CD4-positive, alpha-beta T cell treated with Interleukin-2 at 100 ng/mL for 4 hours (primary cell): Measurements from ENCODE around the gene SETD6.

ENCODE experiments used
- DNase-seq: peaks from one replicate; pipeline ENCODE4 v3.0.0-alpha.2; 2020; ENCODE audit warnings: low spot score

The SETD6 gene

GRCh38 chr16:58494981-58495520 lies 20.3 kb upstream of the SETD6 start:
- peak; percentile 40 for DNase-seq

DNA sequence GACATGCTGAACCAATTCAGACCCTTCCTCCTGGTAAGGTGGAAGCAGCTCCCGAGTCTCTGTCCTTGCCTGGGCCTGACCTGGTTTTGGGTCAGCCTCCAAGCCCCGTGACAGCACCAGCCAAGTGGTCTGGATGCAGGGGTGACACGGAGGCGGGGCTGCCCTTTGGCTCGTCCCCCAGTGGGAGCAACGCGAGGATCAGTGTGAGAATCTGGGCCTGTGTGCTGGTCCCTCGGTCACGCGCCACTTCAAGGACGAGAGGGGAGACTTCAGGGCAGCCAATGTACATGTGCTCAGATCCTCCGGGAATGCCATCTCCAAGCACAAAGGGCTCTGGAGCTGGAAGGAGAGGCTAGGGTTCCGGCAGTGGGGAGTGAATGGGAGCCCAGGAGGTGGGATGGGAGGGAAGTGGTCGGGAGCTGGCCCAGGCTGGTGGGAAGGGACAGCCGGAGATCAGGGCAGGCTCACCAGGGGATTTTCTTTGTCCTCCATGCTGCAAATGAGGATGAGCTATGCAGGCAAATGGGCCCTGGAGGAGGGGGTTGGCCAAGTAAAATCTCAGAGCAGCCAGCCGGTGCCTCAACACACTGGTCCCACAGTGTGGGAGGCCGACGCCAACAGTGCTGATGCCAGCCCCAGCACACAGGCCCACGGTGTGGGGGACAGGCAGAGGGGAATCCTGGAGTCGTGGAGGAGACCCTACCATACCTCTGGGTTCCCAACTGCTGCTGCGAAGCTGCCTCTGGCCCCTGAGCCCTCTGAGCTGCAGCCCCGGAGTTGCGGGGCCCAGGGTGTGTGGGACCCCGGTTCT lies 19.6 kb upstream of the SETD6 start:
- DNase-seq: no peak

DNA sequence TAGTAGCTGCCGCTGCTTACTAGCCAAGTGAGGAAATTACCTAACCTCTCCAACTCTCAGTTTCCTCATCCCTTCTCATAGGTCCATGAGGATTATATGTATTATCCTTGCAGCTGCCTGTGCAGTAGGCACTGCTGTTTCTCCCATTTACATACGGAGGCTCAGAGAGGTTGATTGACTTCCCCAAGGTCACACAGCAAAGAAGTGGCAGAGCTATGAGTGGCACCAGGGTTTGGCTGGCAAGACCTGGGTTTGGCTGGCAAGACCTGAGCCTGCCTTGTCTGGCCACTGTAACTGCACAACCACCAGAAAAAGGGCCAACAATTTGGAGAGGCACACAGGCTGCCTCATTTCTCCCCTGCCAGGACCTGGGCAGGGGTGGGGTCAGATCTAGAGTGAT lies 17.8 kb upstream of the SETD6 start:
- DNase-seq: no peak

- no peak for DNase-seq
Observed at GRCh38 chr16:58497935-58498334, 17.4 kb upstream of the SETD6 start.

DNA sequence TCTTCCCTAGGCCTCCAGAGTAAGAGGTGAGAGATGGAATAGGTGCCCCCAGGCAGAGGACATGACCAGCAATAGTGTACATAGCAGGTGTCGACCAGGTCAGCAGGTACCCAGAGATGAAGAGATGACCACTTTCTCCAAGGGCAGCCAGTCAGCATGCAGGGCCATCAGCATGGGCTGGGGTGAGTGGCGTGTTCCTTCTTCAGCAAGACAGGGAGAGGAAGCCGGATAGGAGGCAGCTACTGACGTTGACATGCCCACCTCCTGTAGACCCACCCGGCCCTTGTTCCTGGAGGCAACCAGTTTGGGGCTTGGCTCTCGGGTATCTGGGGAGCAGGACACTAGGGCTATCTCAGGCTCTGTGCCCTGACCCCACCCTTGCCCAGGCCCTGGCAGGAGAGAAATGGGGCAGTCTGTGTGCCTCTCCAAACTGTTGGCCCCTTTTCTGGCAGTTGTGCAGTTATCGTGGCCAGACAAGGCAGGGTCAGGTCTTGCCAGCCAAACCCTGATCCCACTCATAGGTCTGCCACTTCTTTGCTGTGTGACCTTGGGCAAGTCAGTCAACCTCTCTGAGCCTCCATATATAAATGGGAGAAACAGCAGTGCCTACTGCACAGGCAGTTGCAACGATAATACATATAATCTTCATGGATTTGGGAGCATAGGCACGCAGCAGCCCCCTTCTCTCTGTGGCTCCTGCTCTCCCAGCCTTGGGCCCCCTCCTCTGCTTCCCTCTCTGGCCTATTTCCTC lies 16.8 kb upstream of the SETD6 start:
- DNase-seq: no peak

- no peak for DNase-seq
Observed at GRCh38 chr16:58499092-58499511, 16.2 kb upstream of the SETD6 start.

DNA sequence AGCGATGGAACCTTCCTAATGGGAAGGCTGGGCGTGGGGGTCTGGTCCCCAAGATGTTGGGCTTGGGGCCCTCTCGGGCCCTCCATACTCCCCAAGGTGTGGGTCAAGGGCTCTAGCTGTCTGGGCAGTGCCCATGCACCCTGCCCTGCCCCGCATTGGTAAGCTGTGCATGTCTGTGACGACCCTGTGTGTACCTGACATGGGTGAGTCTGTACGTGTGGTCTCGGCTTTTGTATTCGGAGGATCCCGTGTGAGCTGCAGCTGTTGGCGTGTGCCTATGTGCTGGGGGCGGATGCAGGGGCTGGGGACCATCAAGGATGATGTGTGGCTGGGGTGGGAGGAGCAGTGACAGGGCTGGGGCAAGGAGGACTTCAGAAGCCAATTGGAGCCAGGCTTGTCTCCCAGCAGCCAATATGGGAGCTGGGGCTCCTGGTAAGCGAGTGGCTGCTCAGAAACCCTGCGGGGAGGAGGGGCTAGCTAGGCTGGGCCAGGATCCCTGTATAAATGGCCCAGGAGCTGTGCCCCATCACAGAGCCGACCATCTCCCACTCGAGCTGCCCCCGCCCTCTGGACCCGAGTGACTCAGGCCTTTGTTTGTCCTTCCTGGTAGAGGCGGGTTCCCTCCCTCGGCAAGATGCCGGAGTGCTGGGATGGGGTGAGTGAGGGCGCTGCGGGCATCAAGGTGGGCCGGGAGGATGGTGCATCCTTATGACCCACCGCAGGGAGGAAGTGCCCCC lies 15.5 kb upstream of the SETD6 start, which contains the start of gene NDRG4:
Gene NDRG4 (plus strand): TSS at position 529 of the 737 bp plus-strand sequence. CDS start 106 bp downstream, at position 635.
- DNase-seq: peak; percentile 14

GRCh38 chr16:58500430-58501241 lies 14.7 kb upstream of the SETD6 start:
- no peak for DNase-seq

DNA sequence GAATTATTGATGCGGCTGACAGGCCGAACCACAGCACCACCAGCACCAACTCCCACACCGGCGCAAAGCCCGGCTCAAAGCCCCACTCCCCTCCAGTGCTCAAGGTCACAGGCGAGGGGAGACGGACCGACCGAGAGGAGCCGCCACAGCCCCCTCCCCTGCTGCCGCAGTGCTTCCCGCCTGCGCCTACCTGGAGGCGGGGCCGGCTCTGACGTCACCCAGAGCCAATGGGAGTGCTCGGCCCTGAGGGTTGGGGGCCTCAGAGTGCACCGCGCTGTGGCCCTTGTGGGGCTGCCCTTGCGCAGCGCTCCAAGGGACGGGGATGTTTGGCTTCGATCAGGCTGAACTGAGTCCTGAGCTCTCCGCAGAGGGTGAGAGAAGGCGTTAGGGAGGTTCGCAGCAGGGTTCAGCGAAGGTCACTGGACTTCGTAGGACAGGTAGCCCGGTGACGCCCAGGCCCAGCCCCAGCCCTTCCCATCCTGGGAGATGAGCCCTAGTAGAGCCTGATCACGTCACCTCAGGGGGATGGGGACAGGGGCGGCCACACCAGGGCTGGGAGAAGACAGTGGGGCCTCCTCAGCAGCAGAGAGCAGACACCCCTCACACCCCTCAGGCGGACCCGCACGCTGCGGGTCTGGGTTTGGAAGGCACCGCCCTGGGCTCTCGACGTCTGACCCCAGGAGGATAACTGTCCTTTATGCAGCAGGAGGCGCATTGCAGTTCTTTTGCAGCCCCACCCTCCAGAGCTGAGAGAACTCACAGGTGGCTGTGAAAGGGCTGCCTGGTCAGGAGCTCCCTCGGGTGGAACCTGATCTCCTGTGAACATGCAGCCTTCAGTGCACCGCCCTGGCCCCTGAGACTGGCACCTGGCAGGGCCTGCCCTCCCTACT lies 13.8 kb upstream of the SETD6 start:
- DNase-seq: peak; percentile 13

DNA sequence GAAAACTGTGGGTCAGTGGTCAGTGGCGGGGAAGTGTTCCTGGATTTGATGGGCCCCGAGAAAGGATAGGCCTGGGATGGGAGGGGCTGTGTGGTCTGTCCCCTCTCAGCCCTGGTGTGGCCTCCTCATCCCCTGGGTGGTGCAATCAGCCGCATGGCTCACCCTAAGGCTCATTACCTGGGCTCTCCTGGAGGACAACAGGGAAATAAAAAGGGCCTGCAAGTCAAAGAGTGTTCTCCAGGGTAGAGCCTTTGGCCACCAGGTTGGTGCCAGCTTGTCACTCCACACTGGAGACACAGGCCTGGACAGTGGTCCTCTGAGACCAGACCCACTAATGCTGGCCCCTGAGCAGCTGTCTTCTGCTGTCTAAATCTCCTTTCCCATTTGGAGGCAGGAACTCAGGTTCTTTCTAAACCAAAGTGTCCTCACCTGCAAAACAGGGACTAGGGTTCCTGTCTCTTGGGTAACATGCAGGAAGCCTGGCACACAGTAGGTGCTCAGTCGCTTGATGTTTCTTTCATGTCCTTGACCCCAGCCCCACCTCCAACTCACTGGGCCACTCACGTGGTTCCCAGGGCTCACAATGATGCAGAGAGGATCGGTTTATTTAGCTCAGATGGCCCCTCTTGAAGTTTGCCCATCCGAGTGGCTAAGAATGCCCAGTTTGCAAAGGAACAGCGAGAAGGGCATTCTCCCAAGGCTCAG lies 12.9 kb upstream of the SETD6 start:
- no peak for DNase-seq

DNA sequence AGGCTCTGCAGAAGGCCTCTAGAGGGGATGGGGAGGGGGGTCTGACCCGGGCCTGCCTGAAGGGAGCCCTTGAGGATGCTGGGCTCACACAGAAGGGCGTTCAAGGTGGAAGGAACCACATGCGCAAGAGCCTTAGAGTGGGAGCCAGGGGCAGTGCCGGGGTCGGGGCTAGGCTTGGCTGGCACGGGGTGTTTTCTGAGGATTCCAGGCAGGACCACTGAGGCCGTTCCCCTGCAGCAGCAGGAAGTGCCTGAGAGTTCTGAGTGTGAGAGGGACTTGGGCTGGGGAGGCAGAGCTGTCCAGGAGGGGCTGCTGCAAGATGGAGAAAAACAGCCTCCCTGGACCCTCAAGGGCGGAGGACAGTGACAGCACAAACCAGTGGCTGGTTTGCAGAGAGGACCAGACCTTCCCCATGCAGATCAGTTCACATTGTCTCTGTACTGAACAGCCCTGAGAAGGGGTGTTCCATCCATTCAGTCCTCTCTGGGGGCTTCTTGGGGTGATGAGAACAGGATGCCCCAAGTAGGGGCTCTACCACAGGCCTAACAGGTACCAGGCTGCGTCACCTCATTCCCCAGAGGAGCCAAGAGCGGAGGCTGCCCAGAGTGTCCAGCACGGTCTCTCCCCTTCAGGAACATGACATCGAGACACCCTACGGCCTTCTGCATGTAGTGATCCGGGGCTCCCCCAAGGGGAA lies 12.0 kb upstream of the SETD6 start:
- DNase-seq: no peak

GRCh38 chr16:58503863-58504688 lies 11.2 kb upstream of the SETD6 start:
- DNase-seq: no peak

- DNase-seq: no peak
Observed at GRCh38 chr16:58506241-58507194, 8.8 kb upstream of the SETD6 start.

- no peak for DNase-seq
Observed at GRCh38 chr16:58507195-58507962, 7.9 kb upstream of the SETD6 start.

- DNase-seq: no peak
Observed at GRCh38 chr16:58507963-58508670, 7.2 kb upstream of the SETD6 start.
